ENCODE results near the gene COL27A1.

Gene COL27A1

GRCh38 chr9:114343471-114344187, 188.3 kb downstream of the COL27A1 start:
- DNase-seq (ENCODE audit: low read depth), result no peak

- DNase-seq (ENCODE audit: low read depth), result no peak
These were observed 188.8 kb downstream of the COL27A1 start for GRCh38 chr9:114344188-114344566.

GRCh38 chr9:114344692-114345091, 189.4 kb downstream of the COL27A1 start:
- no peak for DNase-seq (ENCODE audit: low read depth)

GRCh38 chr9:114345493-114346065, 190.2 kb downstream of the COL27A1 start:
- no peak for DNase-seq (ENCODE audit: low read depth)

- no peak for DNase-seq (ENCODE audit: low read depth)
These were observed 190.8 kb downstream of the COL27A1 start for GRCh38 chr9:114346146-114346545.

- DNase-seq (ENCODE audit: low read depth), result no peak
These were observed 192.3 kb downstream of the COL27A1 start for GRCh38 chr9:114347675-114348074.

- DNase-seq (ENCODE audit: low read depth), result no peak
These were observed 193.0 kb downstream of the COL27A1 start for GRCh38 chr9:114348261-114348905.

GRCh38 chr9:114348906-114349482, 193.7 kb downstream of the COL27A1 start:
- DNase-seq (ENCODE audit: low read depth), result peak; percentile 98

- no peak for DNase-seq (ENCODE audit: low read depth)
These were observed 194.6 kb downstream of the COL27A1 start for GRCh38 chr9:114349713-114350480.

- DNase-seq (ENCODE audit: low read depth), result no peak
These were observed 195.5 kb downstream of the COL27A1 start for GRCh38 chr9:114350636-114351401.

- no peak for DNase-seq (ENCODE audit: low read depth)
These were observed 196.6 kb downstream of the COL27A1 start for GRCh38 chr9:114351932-114352331.

GRCh38 chr9:114355821-114356220, 200.5 kb downstream of the COL27A1 start:
- no peak for DNase-seq (ENCODE audit: low read depth)

- DNase-seq (ENCODE audit: low read depth), result no peak
These were observed 201.5 kb downstream of the COL27A1 start for GRCh38 chr9:114356792-114357191.

GRCh38 chr9:114357360-114357759, 202.0 kb downstream of the COL27A1 start:
- DNase-seq (ENCODE audit: low read depth), result no peak

- DNase-seq (ENCODE audit: low read depth), result no peak
These were observed 202.6 kb downstream of the COL27A1 start for GRCh38 chr9:114357911-114358328.

- no peak for DNase-seq (ENCODE audit: low read depth)
These were observed 204.5 kb downstream of the COL27A1 start for GRCh38 chr9:114359801-114360200.

- DNase-seq (ENCODE audit: low read depth), result no peak
These were observed 206.2 kb downstream of the COL27A1 start for GRCh38 chr9:114361542-114361941.
